T-cell (primary cell): ENCODE data around the gene LDLRAD4. TPM values are rescaled to one million over a fixed set of nuclear protein-coding genes. Genes with fewer than 3 reads are reported as not detected.

ENCODE experiments used
- ATAC-seq, 4 experiments: fragments of 200-7000 bp in 3 of 4; fragments of 150-1000 bp in 1 of 4; cut with Tn5 transposase; replicated peaks in 1 of 4; 1 replicate in 3 of 4; 2 replicates in 1 of 4; pipeline ENCODE4 v1.10.0; 2021; ENCODE audit warnings: moderate library complexity in 3 of 4, mild to moderate bottlenecking in 2 of 4, moderate number of reproducible peaks in 1 of 4
- CTCF ChIA-PET, 2 donors: fragments of 300-600 bp; sonication (Branson Sonifier 250); formaldehyde crosslinking; loops; one replicate each; lab custom pipeline; 2022; ENCODE audit warnings: antibody characterized with exemption in 2 of 2; lab: Charles Lee
- POLR2A ChIA-PET, 2 donors: fragments of 300-600 bp; sonication (Branson Sonifier 250); formaldehyde crosslinking; loops; one replicate each; lab custom pipeline; 2022; ENCODE audit warnings: antibody characterized with exemption in 2 of 2; lab: Charles Lee
- DNase-seq, 35 experiments: peaks; one replicate each; pipeline versions ENCODE4 v3.0.0 to v3.0.0-alpha.2; 2013 to 2023
- H3K27ac ChIP-seq: one replicate; pipeline ENCODE4 v1.5.1; 2013; ENCODE audit warnings: low read length
- H3K27me3 ChIP-seq, 2 experiments: replicated peaks in 1 of 2; 1 replicate in 1 of 2; 2 replicates in 1 of 2; pipeline versions ENCODE4 v1.6.1 to v1.7.0; 2013; ENCODE audit warnings: low read length in 1 of 2, mixed read lengths in 1 of 2; ENCODE audit not compliant: control insufficient read depth in 2 of 2, insufficient read depth in 2 of 2; ENCODE audit errors: extremely low read depth in 1 of 2
- H3K36me3 ChIP-seq, 2 donors: 1 replicate in 1 of 2; 2 replicates in 1 of 2; pipeline versions ENCODE4 v1.6.1 to v1.7.0; 2013; ENCODE audit warnings: low read length in 1 of 2; ENCODE audit not compliant: control insufficient read depth in 2 of 2, insufficient read depth in 1 of 2; ENCODE audit errors: extremely low read depth in 1 of 2
- H3K4me1 ChIP-seq, 2 experiments: 1 replicate in 1 of 2; 2 replicates in 1 of 2; pipeline versions ENCODE4 v1.6.1 to v1.7.0; 2013; ENCODE audit warnings: low read length in 2 of 2, mixed read lengths in 1 of 2; ENCODE audit not compliant: insufficient read depth in 2 of 2, control insufficient read depth in 1 of 2; ENCODE audit errors: extremely low read depth in 1 of 2
- H3K4me3 ChIP-seq, 2 donors: 1 replicate in 1 of 2; 2 replicates in 1 of 2; pipeline versions ENCODE4 v1.5.1 to v1.7.0; 2013; ENCODE audit warnings: mild to moderate bottlenecking in 2 of 2, low read length in 1 of 2, moderate library complexity in 1 of 2; ENCODE audit not compliant: control insufficient read depth in 1 of 2; ENCODE audit errors: extremely low read depth in 1 of 2
- H3K9me3 ChIP-seq: 2 replicates; pipeline ENCODE4 v1.7.0; 2013
- H3K27ac Mint-ChIP-seq, 2 donors: one replicate each; pipeline ENCODE4 v1.8.0; 2020 to 2021; ENCODE audit warnings: mild to moderate bottlenecking in 2 of 2, mixed read lengths in 2 of 2
- H3K27me3 Mint-ChIP-seq, 2 donors: one replicate each; pipeline ENCODE4 v1.8.0; 2021 to 2022; ENCODE audit warnings: mixed read lengths in 2 of 2
- H3K36me3 Mint-ChIP-seq: one replicate; pipeline ENCODE4 v1.8.0; 2021; ENCODE audit warnings: mixed read lengths
- H3K4me1 Mint-ChIP-seq, 3 donors: one replicate each; pipeline ENCODE4 v1.8.0; 2020 to 2022; ENCODE audit warnings: mixed read lengths in 3 of 3, mild to moderate bottlenecking in 1 of 3
- H3K4me3 Mint-ChIP-seq, 3 donors: one replicate each; pipeline ENCODE4 v1.8.0; 2020 to 2022; ENCODE audit warnings: mild to moderate bottlenecking in 3 of 3, mixed read lengths in 3 of 3, moderate library complexity in 3 of 3
- H3K9me3 Mint-ChIP-seq, 3 donors: one replicate each; pipeline ENCODE4 v1.8.0; 2020 to 2022; ENCODE audit warnings: mixed read lengths in 3 of 3
- WGBS: methylation state at CpG from one replicate; pipeline ENCODE4 v1.1.5; 2013; ENCODE audit warnings: missing lambda C conversion rate; ENCODE audit not compliant: insufficient coverage; 5-methylcytosine and 5-hydroxymethylcytosine counted together
- total RNA-seq, 35 experiments: library from RNA in 6 of 35; stranded (reverse) in 6 of 35; fragments of 120-200 nt in 1 of 35; gene quantifications; one replicate each; pipeline versions ENCODE4 v1.2.1 to v1.2.4 and lab custom pipeline; 2013 to 2026

Gene LDLRAD4
- total RNA-seq, 5 donors from 2014 or later (not counting 1 experiment from before 2014, with no cell fraction given), result 57.6 to 80.8 (median 72.4) TPM

- no peak overlapping the region for H3K27ac ChIP-seq
- peaks cover 51 to 69% of the 10 kb centered on the region in 2 experiments for H3K4me1 ChIP-seq
- Mint-ChIP-seq H3K4me3 (peak overlapping the region; percentile 36 to 96 (median 84)), H3K36me3 (peaks cover 4% of the 10 kb centered on the region), H3K9me3 (no peaks in the 10 kb centered on the region), H3K27ac (peak overlapping the region; percentile 87 to 91), H3K4me1 (peaks cover 63 to 75% (median 66%) of the 10 kb centered on the region in 3 donors), H3K27me3 (no peaks in the 10 kb centered on the region)
- H3K4me3 ChIP-seq, result no peak overlapping the region
- H3K9me3 ChIP-seq, result no peaks in the 10 kb centered on the region
- H3K27me3 ChIP-seq, result peaks cover 0 to 6% of the 10 kb centered on the region in 2 experiments
- H3K36me3 ChIP-seq, result no peaks in the 10 kb centered on the region
- CTCF ChIA-PET, result no interaction called here
- 46% methylated on average over 2 of the region's 8 CpGs for WGBS
- ATAC-seq, result no peak
- DNase-seq, result peak in 1 of 35 experiments; percentile 31
- POLR2A ChIA-PET, result no interaction called here
Measured at GRCh38 chr18:13615432-13615861, 396.9 kb downstream of the LDLRAD4 start.

GRCh38 chr18:13616041-13616440 is 397.5 kb downstream of the LDLRAD4 start:
- Histone ChIP-seq H3K4me3 (no peak overlapping the region), H3K9me3 (no peaks in the 10 kb centered on the region), H3K27me3 (peaks cover 0 to 6% of the 10 kb centered on the region in 2 experiments), H3K27ac (no peak overlapping the region), H3K4me1 (peaks cover 51 to 63% of the 10 kb centered on the region in 2 experiments), H3K36me3 (peaks cover 0 to under 1% of the 10 kb centered on the region in 2 donors)
- Mint-ChIP-seq H3K36me3 (peaks cover 8% of the 10 kb centered on the region), H3K9me3 (no peaks in the 10 kb centered on the region), H3K4me3 (peak overlapping the region in 1 of 3 donors; percentile 96), H3K27ac (peak overlapping the region; percentile 87 to 91), H3K4me1 (peaks cover 60 to 70% (median 62%) of the 10 kb centered on the region in 3 donors), H3K27me3 (no peaks in the 10 kb centered on the region)
- no peak for ATAC-seq
- 57% methylated on average over 1 of the region's 5 CpGs for WGBS
- ChIA-PET POLR2A (no interaction called here), CTCF (no interaction called here)
- no peak for DNase-seq

DNA sequence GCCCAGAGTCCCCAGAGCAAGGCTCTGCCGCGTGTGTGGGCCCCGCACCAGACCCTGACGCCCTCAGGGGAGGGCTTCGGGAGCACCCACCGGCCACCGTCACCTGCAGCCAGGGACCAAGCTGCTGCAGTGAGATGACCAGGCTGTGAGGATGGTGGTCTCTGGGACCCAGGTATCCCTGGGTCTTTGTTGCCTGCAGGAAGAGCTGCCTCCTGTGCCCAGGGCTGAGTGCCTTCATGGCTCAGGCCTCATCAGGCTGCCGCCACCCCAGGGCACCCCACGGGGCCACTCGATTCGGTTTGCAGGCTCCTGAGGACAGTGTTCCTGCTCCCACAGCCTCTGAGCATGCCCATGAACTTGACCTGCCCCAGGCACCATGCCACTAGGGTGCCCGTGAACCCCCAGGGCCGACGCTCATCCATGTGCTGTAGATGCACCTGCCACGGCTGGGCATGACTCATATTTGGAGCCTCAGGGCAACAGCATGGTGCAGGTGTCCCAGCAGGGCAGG is 398.0 kb downstream of the LDLRAD4 start:
- peaks cover 49 to 58% of the 10 kb centered on the region in 2 experiments for H3K4me1 ChIP-seq
- H3K27ac Mint-ChIP-seq, result peak overlapping the region in 1 of 2 donors; percentile 87
- H3K27me3 ChIP-seq, result peaks cover 0 to 6% of the 10 kb centered on the region in 2 experiments
- no peaks in the 10 kb centered on the region for H3K27me3 Mint-ChIP-seq
- 76% methylated on average over 15 of the region's 15 CpGs for WGBS
- CTCF ChIA-PET, result no interaction called here
- no peak for ATAC-seq
- H3K4me3 Mint-ChIP-seq, result peak overlapping the region in 1 of 3 donors; percentile 96
- POLR2A ChIA-PET, result no interaction called here
- H3K4me1 Mint-ChIP-seq, result peaks cover 54 to 64% (median 56%) of the 10 kb centered on the region in 3 donors
- no peaks in the 10 kb centered on the region for H3K9me3 Mint-ChIP-seq
- H3K36me3 ChIP-seq, result peaks cover 0 to 6% of the 10 kb centered on the region in 2 donors
- no peaks in the 10 kb centered on the region for H3K9me3 ChIP-seq
- H3K4me3 ChIP-seq, result no peak overlapping the region
- no peak for DNase-seq
- no peak overlapping the region for H3K27ac ChIP-seq
- H3K36me3 Mint-ChIP-seq, result peaks cover 10% of the 10 kb centered on the region

- H3K4me1 Mint-ChIP-seq, result peaks cover 40 to 50% (median 42%) of the 10 kb centered on the region in 3 donors
- Histone ChIP-seq H3K4me1 (peaks cover 37 to 44% of the 10 kb centered on the region in 2 experiments), H3K27me3 (peaks cover 0 to 6% of the 10 kb centered on the region in 2 experiments), H3K4me3 (no peak overlapping the region), H3K27ac (no peak overlapping the region), H3K36me3 (peaks cover 3 to 12% of the 10 kb centered on the region in 2 donors), H3K9me3 (no peaks in the 10 kb centered on the region)
- no peak overlapping the region for H3K4me3 Mint-ChIP-seq
- ChIA-PET POLR2A (no interaction called here), CTCF (no interaction called here)
- H3K27ac Mint-ChIP-seq, result peak overlapping the region in 1 of 2 donors; percentile 22
- DNase-seq, result no peak
- H3K27me3 Mint-ChIP-seq, result no peaks in the 10 kb centered on the region
- ATAC-seq, result no peak
- WGBS, result 40% methylated on average over 1 of the region's 9 CpGs
- H3K9me3 Mint-ChIP-seq, result no peaks in the 10 kb centered on the region
- H3K36me3 Mint-ChIP-seq, result peaks cover 13% of the 10 kb centered on the region
Measured at GRCh38 chr18:13617826-13618515, 399.4 kb downstream of the LDLRAD4 start.

- Mint-ChIP-seq H3K4me3 (no peak overlapping the region), H3K36me3 (peaks cover 20% of the 10 kb centered on the region), H3K4me1 (peaks cover 31 to 41% (median 33%) of the 10 kb centered on the region in 3 donors), H3K27ac (no peak overlapping the region), H3K9me3 (no peaks in the 10 kb centered on the region), H3K27me3 (no peaks in the 10 kb centered on the region)
- WGBS, result 91% methylated on average over 7 of the region's 13 CpGs
- Histone ChIP-seq H3K27me3 (peaks cover 0 to 6% of the 10 kb centered on the region in 2 experiments), H3K27ac (no peak overlapping the region), H3K4me3 (no peak overlapping the region), H3K36me3 (peaks cover 3 to 21% of the 10 kb centered on the region in 2 donors), H3K4me1 (peaks cover 27 to 35% of the 10 kb centered on the region in 2 experiments), H3K9me3 (no peaks in the 10 kb centered on the region)
- ChIA-PET CTCF (no interaction called here), POLR2A (no interaction called here)
- DNase-seq (no peak), ATAC-seq (no peak)
Measured at GRCh38 chr18:13618760-13619438, 400.3 kb downstream of the LDLRAD4 start.

DNA sequence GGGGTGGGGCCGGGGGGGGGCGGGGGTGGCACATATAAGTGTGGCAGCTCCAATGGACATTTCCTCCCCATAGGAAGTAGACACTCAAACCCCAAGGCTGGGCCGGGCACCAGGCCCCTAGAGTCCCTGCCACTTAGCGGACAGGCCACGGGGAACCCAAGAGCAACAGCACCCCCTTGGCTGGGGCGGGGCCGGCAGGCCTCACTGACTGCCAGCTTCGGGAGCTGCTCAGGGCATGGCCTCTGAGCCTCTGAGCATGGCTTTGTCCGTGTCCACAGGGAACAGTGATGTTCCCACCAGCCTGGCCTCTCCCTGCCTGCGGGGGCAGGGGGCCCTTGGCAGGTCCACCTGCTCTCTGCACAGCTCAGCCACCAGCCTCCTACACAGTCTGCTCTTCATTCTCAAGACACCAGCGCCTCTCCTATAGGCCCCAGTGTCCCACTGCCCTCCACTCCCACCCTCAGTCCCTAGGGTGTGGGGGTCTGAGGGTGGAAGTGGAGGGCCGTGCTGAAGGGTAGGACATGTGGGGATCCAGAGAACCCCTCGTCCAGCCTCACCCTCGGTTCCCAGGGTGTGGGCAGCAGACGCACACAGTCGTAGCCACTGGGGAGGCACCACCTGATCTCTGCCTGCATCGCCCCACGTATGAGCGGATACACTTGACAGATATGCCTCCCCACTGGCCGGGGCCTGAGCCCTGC is 401.1 kb downstream of the LDLRAD4 start:
- H3K27ac ChIP-seq, result no peak overlapping the region
- no peak overlapping the region for H3K27ac Mint-ChIP-seq
- no peak overlapping the region for H3K4me3 Mint-ChIP-seq
- ATAC-seq, result no peak
- H3K36me3 Mint-ChIP-seq, result peaks cover 20% of the 10 kb centered on the region
- no peak for DNase-seq
- H3K4me1 Mint-ChIP-seq, result peaks cover 24 to 33% (median 26%) of the 10 kb centered on the region in 3 donors
- H3K27me3 ChIP-seq, result peaks cover 0 to 4% of the 10 kb centered on the region in 2 experiments
- no peaks in the 10 kb centered on the region for H3K9me3 ChIP-seq
- H3K9me3 Mint-ChIP-seq, result no peaks in the 10 kb centered on the region
- H3K4me3 ChIP-seq, result no peak overlapping the region
- H3K36me3 ChIP-seq, result peaks cover 3 to 27% of the 10 kb centered on the region in 2 donors
- peaks cover 20 to 27% of the 10 kb centered on the region in 2 experiments for H3K4me1 ChIP-seq
- H3K27me3 Mint-ChIP-seq, result no peaks in the 10 kb centered on the region
- 95% methylated on average over 14 of the region's 20 CpGs for WGBS
- ChIA-PET CTCF (no interaction called here), POLR2A (no interaction called here)
